Amniotic epithelial cell (primary cell): ENCODE results near the gene PLEKHO2.

ENCODE experiments used
- DNase-seq: peaks from one replicate; pipeline ENCODE4 v3.0.0-alpha.2; 2010; ENCODE audit warnings: low read depth

Gene PLEKHO2

DNA sequence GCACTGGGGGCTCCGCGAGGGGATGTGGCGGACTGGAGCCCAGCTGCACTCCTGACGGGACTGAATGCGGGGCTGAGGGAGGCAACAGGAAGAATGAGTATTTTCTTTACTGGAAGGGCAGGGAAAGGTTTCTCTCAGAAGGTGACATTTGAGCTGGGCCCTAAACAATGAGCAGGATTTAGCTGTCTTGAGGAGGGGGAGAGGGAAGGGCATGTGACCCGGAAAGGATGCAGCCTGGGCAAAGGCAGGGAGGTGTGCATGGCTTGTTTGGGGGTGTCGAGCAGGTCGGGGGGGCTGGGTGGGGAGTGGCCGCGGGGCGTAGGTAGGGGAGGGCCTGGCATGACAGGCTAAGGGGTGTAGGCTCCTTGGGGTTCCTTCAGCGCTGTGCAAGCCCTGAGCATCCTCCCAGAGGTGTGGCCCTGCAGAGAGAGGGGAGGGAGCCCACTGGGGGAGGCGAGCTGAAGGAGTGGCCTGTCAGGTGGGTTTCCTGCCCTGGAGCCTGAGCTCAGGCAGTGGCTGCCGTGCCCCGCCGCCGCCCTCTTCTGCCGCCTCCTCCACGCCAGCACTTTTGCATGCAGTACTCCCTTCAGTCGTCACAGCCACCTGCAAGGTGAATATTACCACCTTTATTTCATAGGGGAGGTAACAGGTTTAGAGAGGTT, 52.8 kb downstream of the PLEKHO2 start:
- no peak for DNase-seq

DNA sequence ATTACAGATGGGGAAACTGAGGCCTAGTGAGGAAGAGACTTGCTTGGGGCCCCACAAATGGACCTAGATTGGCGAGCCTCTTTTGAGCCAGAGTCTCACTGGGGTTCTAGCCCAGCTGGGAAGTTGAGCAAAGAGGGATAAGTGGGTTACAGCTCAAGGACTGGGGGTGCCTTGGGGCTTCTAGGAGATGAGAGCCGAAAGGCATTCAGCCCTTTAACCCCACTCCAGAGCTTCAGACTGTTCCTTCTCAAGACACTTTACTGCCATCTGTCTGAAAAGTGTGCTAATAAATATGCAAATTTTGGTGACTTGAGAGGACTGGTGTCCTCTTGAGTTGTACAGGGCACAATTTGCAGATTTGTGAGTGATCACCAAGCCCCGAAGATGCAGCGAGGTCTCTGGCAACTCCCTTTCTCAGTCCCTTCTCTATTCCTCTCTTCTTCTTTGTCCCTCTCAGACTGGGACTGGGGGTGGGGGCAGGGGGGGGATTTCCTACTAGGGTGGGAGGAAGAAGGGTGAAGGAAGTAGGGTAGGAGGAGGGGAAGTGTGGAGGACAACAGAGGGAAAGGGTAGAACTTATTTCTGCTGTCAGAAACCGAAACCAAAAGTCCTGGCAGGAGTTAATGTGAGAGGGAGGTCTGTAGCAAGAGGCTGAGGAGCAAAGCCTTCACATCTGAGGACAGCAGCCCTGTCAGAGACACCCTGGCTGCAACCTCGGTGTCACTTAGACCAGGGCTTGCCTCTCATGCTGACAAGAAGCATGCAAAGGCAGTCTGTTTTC, 53.8 kb downstream of the PLEKHO2 start:
- peak; percentile 53 for DNase-seq

DNA sequence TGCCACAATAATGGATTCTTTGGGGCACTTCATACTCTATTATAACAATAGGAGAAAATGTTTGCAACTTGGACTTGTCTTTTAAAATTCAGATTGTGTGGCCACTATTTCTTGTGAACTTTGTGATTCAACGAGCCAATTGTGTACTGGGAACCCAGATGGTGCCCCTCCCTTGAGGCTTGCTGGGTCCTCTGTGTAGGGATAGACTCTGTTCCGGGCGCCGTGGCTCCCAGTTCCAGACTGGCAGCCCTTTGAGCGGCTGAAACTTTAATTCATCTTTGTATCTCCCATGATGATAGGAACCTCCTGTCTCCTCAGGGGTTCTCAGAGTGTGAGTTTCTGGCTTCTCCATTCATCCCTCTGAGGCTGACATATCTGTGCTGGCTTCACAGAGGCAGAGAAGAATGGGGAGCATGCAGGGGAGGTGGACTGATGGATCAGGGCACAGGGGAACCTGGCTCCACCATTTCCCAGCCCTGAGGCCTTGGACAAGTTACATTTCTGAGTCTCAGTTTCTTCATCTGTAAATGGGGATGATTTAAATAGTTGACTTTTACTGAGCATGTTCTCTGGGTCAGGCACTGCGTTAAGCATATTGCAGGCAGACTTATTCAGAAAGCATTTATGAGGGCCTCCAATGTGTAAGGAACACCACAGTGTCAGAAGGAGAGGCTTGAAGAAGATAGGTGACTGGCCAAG, 54.8 kb downstream of the PLEKHO2 start:
- DNase-seq, result no peak

DNA sequence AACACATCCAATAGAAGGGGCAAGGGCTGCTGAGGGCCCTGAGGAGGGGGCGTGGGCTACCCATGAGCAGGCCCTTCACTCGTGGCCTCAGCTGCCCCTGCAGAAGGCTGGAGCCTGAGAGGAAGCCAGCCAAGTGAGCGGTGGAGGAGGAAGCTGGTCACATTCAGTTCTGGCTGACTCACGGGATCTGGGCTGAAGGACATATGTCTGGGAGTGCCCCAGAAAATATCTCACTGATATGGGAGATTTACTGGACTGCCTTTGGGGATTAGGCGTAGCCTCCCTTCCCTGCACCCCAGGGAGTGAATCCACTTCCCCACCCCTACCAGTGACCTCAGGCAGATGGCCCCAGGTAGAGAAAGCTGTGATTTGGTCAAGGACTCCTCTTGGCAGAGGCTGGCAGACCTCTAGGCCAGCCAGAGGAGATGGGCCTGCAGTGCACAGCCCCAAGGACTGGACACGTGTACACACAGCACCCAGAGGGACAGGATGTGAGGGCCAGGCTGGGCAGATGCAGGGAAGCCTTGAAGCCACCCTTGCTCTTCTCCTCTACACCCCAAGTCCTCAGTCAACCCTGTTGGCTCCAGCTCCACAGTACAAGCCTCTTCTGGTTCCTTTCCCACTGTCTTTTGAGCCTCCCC, 55.8 kb downstream of the PLEKHO2 start:
- peak; percentile 92 for DNase-seq

DNA sequence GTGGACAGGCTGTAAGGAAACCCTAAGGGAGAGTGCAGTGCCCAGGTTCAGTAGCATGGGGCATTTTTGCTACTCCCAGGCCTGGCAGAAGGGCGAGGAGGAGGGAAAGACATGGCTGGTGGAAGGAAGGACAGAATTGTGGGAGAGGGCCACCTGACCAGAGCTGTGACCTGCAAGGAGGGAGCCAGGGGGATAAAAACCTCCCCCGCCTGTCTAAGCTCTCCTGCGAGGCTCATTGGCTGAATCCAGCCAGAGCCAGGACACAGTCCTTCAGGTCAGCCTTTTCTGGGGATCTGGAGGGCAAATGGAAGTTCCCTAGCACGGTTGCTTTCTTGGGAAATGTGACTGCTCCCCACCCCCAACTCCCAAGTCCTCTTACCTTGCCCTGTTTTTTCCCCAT, 56.7 kb downstream of the PLEKHO2 start:
- DNase-seq, result no peak

DNA sequence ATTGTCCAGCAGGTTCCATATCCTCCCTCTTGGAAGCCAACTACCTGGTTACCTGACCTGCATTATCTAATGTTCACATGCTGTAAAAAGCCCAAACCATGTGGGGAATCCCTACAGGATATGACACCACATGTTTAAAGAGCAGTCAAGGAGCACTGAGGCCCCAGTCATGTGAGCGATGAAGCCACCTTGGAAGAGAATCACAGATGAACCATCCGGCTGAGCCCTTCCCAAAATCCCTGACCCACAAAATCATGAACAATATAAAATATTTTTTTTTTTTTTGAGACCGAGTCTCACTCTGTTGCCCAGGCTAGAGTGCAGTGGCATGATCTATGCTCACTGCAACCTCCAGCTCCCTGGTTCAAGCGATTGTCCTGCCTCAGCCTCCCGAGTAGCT, 59.4 kb downstream of the PLEKHO2 start:
- no peak for DNase-seq

DNA sequence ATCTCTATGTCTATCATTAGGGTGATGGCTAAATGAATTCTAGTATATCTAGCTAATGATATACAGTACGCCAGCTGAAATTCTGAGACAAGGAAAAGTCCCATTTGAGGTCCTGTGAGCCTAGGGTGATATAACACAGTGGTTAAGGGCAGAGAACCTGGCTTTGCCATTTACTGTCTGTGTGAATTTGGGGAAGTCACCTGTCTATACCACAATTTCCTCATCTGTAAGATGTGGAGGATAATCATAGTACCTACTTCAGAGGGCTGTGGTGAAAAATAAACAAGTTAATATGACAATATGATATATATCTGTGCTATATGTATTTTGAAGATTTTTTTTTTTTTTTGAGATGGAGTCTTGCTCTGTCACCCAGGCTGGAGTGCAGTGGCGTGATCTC, 60.2 kb downstream of the PLEKHO2 start:
- no peak for DNase-seq

DNA sequence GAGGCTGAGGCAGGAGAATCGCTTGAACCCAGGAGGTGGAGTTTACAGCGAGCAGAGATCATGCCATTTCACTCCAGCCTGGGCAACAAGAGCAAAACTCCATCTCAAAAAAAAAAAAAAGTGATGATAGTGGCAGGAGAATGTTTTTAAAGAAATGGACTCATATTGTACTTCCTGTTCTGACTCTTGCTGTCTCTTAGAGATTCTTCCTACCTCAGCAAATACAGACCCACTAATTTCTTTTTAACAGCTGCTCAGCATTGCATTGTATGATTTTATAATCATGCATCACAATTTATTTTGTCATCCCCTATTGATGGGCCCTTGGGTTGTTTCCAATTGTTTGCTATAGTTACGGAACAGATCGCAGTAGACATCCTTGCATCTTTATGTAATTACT, 61.1 kb downstream of the PLEKHO2 start:
- DNase-seq, result no peak

DNA sequence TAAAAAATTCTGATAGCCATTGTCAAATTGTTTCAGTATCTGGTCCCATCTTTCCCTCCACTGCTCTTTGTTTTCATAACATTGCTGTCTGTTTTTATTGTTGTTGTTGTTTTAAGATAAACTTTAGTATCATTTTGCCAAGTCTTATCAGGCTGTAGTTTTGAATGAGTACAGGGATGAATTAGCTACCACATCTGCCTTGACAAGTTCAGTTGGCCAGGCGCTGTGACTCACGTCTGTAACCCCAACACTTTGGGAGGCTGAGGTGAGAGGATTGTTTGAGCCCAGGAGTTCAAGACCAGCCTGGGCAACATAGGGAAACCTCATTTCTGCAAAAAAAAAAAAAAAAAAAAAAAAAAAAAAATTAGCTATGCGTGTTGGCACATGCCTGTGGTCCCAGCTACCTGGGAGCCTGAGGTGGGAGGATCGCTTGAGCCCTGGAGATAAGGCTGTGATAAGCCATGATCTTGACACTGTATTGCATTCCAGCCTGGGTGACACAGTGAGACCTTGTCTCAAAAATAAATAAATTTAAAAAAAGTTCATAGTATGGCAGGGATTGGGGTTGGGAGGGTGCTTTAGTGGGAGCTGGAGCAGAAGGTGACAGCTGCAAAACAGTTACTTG, 61.7 kb downstream of the PLEKHO2 start:
- DNase-seq, result peak; percentile 58

DNA sequence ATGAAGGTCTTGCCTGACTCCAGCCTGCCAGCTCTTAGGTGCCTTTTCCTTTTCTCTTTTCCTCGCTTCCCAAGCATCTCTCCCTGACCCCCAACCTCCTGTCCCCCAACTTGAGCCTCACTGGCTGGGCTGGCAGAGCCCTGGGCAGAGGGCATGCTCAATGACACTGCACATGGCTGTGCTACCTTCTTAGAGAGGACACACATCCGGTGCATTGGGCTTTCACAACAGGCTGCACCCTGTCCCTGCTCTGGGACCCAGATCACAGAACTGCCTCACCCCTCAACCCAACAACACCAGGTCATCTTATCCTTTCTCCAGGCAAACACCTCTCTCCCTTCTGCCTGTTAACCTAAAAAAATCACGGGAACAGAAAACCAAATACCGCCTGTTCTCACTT, 62.5 kb downstream of the PLEKHO2 start:
- DNase-seq, result no peak

DNA sequence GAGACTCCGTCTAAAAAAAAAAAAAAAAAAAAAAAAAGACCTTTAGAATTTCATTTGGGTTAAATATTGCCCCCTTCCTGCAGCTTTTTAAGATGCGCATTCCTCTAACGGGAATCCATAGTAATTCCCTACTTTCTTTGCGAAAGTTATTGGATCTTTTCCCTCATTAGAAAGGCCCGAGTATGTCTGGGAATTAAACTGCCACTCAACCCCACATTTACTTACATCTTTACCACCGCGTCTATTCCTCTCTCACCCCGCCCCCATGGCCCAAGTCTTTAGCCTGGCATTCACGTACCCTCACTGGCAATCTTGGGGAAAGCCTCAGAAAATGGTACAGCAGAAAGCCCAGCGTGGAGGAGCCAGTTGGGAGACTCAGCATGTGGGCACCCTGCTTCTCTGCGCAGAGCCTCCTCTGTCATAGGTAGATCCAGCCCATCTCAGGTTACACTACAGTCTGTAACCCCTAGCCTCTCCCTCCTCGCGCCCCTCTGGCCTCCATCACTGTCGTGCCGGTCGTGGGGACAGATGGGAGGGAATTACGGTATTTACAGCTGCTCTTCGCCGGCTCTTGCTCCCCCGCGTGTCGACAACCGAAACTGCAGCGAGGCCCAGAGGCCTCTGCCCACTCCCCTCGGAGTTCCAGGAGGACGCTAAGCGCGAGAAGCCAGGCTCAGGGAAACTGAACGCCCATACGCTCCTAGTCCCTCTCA, 63.6 kb downstream of the PLEKHO2 start:
- peak; percentile 67 for DNase-seq

DNA sequence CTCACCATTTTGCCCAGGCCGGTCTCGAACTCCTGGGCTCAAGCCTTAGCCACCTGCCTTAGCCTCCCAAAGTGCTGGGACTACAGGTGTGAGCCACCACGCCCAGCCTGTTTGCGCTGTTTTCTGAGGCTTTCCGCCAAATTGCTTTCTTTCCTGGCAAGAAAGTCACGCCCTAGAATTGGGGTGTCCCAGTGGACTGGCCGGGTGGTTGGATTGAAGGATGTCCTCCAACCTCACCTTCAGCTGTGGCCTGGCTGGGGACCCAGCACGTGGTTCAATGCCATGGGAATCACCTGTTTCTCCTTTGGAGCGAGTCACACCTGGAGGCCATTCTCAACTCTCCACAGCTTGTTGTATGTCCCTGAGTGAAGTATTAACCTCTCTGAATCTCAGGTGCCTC, 64.2 kb downstream of the PLEKHO2 start:
- DNase-seq, result no peak

DNA sequence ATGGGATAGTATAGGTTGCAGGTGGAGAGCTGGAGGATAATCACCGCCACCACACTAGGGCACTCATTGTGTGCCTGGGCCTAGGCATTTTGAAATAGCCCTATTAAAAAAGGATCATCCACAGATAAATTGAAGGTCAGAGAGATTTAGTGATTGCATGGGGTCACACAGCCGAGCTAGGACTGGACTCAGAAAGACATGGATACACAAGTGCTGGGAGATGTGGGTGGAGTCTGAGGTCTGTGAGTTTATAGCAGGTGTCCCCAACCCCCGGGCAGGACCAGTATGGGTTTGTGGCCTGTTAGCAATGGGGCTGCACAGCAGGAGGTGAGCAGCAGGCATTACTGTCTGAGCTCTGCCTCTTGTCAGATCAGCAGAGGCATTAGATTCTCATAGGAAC, 64.7 kb downstream of the PLEKHO2 start:
- DNase-seq, result no peak

DNA sequence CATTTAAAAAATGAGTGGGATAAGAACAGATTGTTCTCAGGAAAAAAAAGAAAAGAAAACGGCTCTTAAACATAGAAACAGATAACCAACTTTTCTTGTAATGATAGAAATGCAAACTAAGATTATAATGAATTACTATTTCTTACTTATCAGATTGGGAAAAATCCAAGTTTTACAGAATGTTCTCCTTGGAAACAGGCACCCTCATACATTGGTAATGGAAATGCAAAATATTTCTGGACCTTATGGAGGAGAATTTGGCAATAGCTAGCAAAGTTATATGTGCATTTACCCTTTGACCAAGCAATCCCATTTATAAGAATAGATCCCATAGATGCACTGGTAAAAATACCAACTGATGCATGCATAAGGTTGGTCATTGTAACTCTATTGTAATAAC, 66.3 kb downstream of the PLEKHO2 start:
- DNase-seq, result peak; percentile 58

DNA sequence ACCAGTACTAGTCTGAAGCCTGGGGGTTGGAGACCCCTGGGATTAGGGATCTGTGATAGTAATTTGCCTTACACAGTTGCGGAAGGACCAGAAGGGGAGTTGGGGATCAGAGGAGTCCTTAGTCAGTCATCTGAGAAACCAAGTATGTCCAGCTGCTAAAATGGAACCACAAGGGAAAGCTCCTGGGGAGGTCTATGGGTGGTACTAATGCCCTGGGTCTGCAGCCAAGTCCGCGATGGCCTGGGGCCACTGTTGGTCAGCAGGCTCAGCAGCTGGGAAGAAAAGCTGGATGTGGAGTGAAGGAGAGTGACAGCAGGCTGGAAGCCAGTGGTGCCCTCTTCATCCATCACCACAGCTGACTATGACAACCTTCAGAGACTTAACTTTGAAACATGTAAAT, 67.8 kb downstream of the PLEKHO2 start:
- DNase-seq, result no peak

DNA sequence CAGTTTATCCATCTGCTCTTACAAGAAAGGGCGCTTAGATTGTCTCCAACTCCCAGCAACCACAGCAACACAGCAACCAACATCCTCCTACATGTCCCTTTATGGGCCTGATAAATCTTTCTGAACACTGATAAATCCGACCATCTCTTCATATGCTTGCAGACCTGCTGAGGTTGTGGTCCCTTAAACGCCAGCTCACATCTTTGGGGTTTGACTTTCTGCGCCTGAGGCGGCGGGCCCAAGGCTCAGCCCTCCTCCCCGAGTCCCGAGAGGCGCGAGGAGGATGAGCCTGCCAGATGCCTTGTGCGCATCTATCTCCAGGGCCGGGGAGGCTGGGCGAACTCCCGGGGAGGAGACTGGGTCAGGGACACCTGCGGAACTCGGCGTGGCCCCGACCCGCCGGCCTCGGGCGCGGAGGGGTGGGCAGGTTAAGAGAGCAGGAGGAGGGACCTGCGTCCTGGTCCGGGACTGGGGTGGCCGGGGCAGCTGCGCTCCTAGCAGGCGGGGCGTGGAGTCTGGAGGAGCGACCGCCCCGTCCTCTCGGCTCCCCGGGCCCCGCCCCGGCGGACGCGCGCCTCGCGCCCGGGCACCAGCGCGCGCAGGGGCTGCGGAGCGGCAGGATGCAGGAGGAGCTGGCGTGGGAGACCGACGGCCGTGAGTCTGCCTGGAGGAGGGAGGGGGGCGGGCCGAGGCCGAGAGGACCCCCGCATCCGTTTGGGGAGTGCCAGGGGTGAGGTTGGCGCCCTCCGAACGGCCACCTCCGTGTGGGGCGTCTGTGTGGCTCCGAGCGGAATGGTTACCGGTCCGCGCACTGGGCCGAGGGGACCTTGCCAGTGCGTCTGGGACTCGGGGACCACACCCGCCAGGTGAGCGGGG, 69.8 kb downstream of the PLEKHO2 start, which contains the start of gene ANKDD1A:
ANKDD1A (plus strand) TSS at position 592 of the 876 bp plus-strand sequence; CDS start at position 621, 29 bp downstream.
- DNase-seq, result peak; percentile 61

DNA sequence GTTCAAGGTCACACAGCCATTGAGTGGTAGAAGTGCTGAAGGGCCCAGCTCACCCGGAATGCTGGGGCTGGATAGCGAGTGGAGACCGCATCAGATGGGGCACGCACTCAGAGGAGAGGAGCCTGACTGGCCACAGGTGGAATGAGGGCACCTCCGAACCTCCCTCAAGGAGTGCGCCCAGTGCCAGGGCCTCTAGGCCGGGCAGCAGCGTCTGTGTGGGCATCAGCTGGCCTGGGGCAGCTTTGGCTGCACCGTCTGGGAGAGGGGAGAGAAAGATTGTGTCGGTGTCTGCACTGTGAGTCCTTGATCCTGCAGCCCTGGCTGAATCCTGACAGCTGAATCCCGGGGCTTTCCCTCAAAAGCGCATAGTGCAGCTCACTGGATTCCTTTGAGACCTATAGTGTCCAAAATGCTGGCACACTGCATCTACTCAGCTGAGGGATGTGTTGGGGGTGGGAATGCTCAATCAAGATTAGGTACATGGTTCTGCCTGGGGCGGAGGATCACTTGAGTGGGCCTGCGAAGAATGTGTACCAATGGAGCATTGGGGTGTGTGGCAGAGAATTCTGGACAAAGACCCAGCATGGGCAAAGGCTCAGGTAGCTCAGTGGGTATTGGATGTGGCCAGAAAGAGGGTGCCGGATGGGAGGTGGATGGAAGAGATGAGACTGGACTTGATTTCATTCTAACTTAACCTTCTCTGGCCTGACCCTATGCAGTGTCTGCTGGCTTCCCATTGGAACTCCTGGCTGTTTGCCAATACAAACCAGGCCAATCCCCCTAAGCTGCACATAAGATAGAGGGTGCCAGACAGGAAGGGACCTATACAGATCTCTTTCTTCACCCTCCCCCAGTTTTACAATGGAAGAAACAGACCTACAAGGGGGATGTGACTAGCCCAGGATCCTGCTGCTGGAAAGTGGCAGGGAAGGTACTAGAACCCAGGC, 70.9 kb downstream of the PLEKHO2 start:
- no peak for DNase-seq

DNA sequence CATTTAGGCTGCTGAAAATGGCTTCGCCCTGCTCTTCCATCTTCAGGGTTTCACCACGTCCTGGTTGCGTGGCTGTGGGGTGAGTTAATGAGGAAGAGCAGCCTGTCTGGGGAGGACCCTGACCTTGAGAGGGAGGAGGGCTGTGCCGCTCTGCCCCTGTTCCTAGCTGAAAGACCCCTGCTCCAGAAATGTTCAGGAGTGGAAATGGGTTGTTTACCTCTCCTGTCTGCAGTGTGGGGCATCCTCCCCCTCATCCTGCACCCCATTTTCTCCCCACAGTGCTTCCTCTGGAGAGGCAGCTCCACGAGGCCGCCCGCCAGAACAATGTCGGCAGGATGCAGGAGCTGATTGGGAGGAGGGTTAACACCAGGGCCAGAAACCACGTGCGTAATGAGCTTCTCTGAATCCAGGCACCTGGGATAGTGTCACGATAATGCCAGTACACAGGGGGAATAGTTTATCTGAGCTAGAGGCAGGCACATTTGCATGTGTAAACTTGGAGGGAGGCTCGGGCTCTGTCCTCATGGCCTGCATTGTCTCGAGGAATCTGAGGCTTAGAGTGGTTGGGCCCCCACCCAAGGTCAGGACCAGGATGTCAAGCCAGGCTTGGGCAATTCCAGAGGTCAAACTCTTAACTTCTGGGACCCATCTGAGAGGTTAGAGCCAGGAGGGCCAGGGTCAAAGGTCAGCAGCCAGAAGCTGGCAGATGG, 74.0 kb downstream of the PLEKHO2 start:
- DNase-seq, result no peak

DNA sequence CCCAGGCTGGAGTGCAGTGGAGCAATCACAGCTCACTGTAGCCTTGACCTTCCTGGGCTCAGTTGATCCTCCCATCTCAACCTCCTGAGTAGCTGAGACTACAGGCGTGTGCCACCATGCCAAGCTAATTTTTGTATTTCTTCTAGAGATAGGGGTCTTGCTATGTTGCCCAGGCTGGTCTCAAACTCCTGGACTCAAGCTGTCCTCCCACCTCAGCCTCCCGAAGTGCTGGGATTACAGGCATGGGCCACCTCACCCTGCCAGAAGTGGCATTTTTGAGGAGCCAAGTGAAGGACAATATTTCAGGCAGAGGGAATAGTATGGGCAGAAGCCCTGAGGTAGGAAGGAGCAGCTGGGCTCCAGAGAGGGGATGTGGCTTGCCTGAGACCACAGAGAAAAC, 74.7 kb downstream of the PLEKHO2 start:
- no peak for DNase-seq
